OCI-LY3 (cell line): ENCODE data around the gene NUDT19.
A peak's percentile ranks its signal among the peaks of the same experiment; 100 is the strongest.

Source experiments
- H2AFZ ChIP-seq: fragments of 200-600, 300-600 bp; shearing (Covaris generic); 2 replicates; pipeline ENCODE4 v1.6.0; 2014; ENCODE audit warnings: antibody characterized with exemption, low read depth, low read length
- H3K27ac ChIP-seq: fragments of 200-600, 300-600 bp; sonication (generic); 2 replicates; pipeline ENCODE4 v1.5.1; 2014; ENCODE audit warnings: mild to moderate bottlenecking, low read length, moderate library complexity, mixed read lengths
- H3K27me3 ChIP-seq: fragments of 200-600, 300-600 bp; sonication (generic); 2 replicates; pipeline ENCODE4 v1.6.1; 2014; ENCODE audit warnings: low read depth, low read length, mixed read lengths
- H3K36me3 ChIP-seq: fragments of 200-600, 300-600 bp; sonication (generic); replicated peaks from 2 replicates; pipeline ENCODE3; 2014; ENCODE audit warnings: low read depth, low read length, mixed read lengths
- H3K4me1 ChIP-seq: fragments of 300-600, 200-600 bp; sonication (generic); 2 replicates; pipeline ENCODE4 v1.6.1; 2014; ENCODE audit warnings: low read length, mixed read lengths
- H3K4me2 ChIP-seq: fragments of 200-600, 300-600 bp; sonication (generic); 2 replicates; pipeline ENCODE4 v1.6.1; 2014; ENCODE audit warnings: low read length, mixed read lengths
- H3K4me3 ChIP-seq: fragments of 300-600, 200-600 bp; sonication (generic); 2 replicates; pipeline ENCODE4 v1.5.1; 2014; ENCODE audit warnings: antibody characterized with exemption, mild to moderate bottlenecking, low read length, moderate library complexity
- H3K79me2 ChIP-seq: fragments of 300-600, 200-600 bp; shearing (Covaris generic); 2 replicates; pipeline ENCODE4 v1.6.1; 2014; ENCODE audit warnings: mild to moderate bottlenecking, low read length, mixed read lengths
- H3K9ac ChIP-seq: fragments of 300-600, 200-600 bp; shearing (Covaris generic); 2 replicates; pipeline ENCODE4 v1.6.0; 2014; ENCODE audit warnings: mild to moderate bottlenecking, low read length, moderate library complexity
- H3K9me3 ChIP-seq: fragments of 200-600, 300-600 bp; shearing (Covaris generic); 2 replicates; pipeline ENCODE4 v1.6.1; 2014; ENCODE audit warnings: low read length, mixed read lengths; ENCODE audit not compliant: insufficient read depth
- H4K20me1 ChIP-seq: fragments of 200-600, 300-600 bp; sonication (generic); 2 replicates; pipeline ENCODE4 v1.6.1; 2016; ENCODE audit warnings: low read length, mixed read lengths; ENCODE audit not compliant: insufficient read depth
- CTCF ChIP-seq: fragments of 200-600, 300-600 bp; sonication (generic); IDR thresholded peaks from 2 replicates; pipeline ENCODE4 v1.5.1; 2014; ENCODE audit warnings: antibody characterized with exemption, low read length, low read depth
- EZH2phosphoT487 ChIP-seq: fragments of 200-600 bp; shearing (Covaris generic); IDR thresholded peaks from 2 replicates; pipeline ENCODE4 v1.6.1; 2018; ENCODE audit warnings: antibody characterized with exemption, mixed run types, low read depth

Gene NUDT19

GRCh38 chr19:32676186-32676894, 15.3 kb upstream of the NUDT19 start:
- Histone ChIP-seq H4K20me1 (peaks cover 29% of the 10 kb centered on the region), H3K4me3 (peak overlapping the region; percentile 95; the same call in 1 of the 2 replicates), H3K9ac (no peak overlapping the region), H3K27me3 (no peaks in the 10 kb centered on the region), H3K36me3 (no peaks in the 10 kb centered on the region), H2AFZ (no peak overlapping the region), H3K4me1 (peaks cover 11% of the 10 kb centered on the region), H3K27ac (no peak overlapping the region), H3K9me3 (no peaks in the 10 kb centered on the region), H3K79me2 (peaks cover 36% of the 10 kb centered on the region), H3K4me2 (peak overlapping the region; percentile 90)
- TF ChIP-seq CTCF (no peak), EZH2phosphoT487 (no peak)

DNA sequence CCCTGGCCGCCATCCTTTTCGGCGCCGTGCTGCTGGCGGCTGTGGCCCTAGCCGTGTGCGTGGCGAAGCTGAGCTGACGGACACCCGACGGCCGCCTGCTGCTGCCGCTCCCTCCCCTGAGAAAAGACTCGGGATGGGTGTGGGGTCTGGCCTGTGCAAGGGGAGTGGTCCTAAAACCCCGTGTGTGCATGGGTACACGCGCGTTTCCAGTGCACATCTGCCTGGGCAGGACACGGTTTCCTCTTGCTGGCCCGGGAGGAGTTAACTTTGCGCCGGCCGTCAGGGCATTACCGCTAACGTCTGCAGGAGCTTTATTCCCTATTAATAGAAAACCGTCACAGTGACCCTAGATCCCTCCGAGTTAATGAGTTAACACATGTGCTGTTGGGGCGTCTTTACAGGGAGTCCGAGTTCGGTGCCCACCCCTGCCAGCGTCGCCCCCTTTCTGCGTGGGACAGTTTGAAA, 14.7 kb upstream of the NUDT19 start:
- peaks cover 31% of the 10 kb centered on the region for H3K79me2 ChIP-seq
- no peaks in the 10 kb centered on the region for H3K9me3 ChIP-seq
- H3K36me3 ChIP-seq, result no peaks in the 10 kb centered on the region
- H3K4me2 ChIP-seq, result no peak overlapping the region
- no peak overlapping the region for H3K27ac ChIP-seq
- no peaks in the 10 kb centered on the region for H3K27me3 ChIP-seq
- TF ChIP-seq CTCF (no peak), EZH2phosphoT487 (no peak)
- H3K9ac ChIP-seq, result no peak overlapping the region
- H2AFZ ChIP-seq, result no peak overlapping the region
- H4K20me1 ChIP-seq, result peaks cover 24% of the 10 kb centered on the region
- H3K4me3 ChIP-seq, result no peak overlapping the region
- peaks cover 11% of the 10 kb centered on the region for H3K4me1 ChIP-seq

DNA sequence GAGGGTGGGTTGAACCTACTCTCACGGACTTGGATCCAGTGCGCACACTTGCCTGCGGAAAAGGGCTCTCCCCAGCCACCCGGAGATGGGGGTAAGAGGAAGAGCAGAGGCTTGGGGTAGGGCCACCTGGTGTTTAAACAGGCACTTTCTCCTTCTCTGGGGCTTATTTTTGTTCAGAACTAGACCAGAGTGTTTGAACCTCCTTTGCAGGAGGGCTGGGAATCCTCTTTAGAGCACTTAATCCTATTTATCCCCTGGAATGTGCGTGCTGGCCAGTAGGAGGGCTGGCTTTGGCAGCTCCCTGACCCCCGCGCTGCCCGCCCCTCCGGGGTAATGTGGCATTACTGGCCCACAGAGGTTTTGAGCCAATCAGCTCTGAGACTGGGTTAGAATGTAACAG, 14.0 kb upstream of the NUDT19 start:
- H3K4me1 ChIP-seq, result peaks cover 11% of the 10 kb centered on the region
- H3K4me2 ChIP-seq, result no peak overlapping the region
- no peaks in the 10 kb centered on the region for H3K36me3 ChIP-seq
- no peak overlapping the region for H3K9ac ChIP-seq
- H2AFZ ChIP-seq, result no peak overlapping the region
- no peak overlapping the region for H3K4me3 ChIP-seq
- peak; percentile 12; the same call in 1 of the 2 replicates for TF ChIP-seq CTCF
- no peak for TF ChIP-seq EZH2phosphoT487
- H3K9me3 ChIP-seq, result no peaks in the 10 kb centered on the region
- H3K27ac ChIP-seq, result no peak overlapping the region
- no peaks in the 10 kb centered on the region for H3K27me3 ChIP-seq
- peaks cover 17% of the 10 kb centered on the region for H4K20me1 ChIP-seq
- peaks cover 23% of the 10 kb centered on the region for H3K79me2 ChIP-seq

DNA sequence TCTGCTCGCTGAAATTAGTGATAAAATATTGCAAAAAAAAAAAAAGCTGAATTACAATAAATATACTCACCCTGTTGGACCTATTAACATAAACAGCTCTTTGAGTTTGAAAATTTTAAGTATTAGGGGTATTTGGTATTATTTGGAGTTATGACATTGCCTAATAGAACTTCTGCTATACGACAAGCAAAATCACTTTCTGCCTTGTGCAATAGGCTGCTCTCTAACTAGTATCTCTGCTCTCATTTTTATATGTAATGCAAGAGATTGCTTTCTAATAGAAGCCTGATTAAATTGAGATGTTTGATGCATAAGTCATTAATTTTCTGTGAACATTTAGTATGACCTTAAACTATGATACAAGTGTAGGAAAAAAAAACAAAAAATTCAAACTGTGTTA, 10.6 kb upstream of the NUDT19 start:
- Histone ChIP-seq H3K9ac (no peak overlapping the region), H3K4me1 (0 out of 2 replicates have a peak, but pooled peaks cover 3% of the 10 kb centered on the region), H3K79me2 (no peaks in the 10 kb centered on the region), H2AFZ (no peak overlapping the region), H4K20me1 (no peaks in the 10 kb centered on the region), H3K27me3 (no peaks in the 10 kb centered on the region), H3K9me3 (no peaks in the 10 kb centered on the region), H3K27ac (no peak overlapping the region), H3K36me3 (no peaks in the 10 kb centered on the region), H3K4me2 (no peak overlapping the region), H3K4me3 (no peak overlapping the region)
- TF ChIP-seq CTCF (no peak), EZH2phosphoT487 (no peak)
